Epithelial cell of prostate (primary cell): Measurements from ENCODE around the gene CD244.
"Not testable (repeated sequence)": the region's sequence is repeated elsewhere in the genome, so short reads cannot be mapped to it uniquely, and the experiment has no call there.

ENCODE experiments used
- DNase-seq: peaks from one replicate; pipeline ENCODE4 v3.0.0-alpha.2; 2011; ENCODE audit warnings: low read depth, low spot score
- H3K27ac ChIP-seq: fragments of 450-650 bp; 2 replicates; pipeline ENCODE4 v1.5.1; 2017; ENCODE audit warnings: mild to moderate bottlenecking

CD244 gene

DNA sequence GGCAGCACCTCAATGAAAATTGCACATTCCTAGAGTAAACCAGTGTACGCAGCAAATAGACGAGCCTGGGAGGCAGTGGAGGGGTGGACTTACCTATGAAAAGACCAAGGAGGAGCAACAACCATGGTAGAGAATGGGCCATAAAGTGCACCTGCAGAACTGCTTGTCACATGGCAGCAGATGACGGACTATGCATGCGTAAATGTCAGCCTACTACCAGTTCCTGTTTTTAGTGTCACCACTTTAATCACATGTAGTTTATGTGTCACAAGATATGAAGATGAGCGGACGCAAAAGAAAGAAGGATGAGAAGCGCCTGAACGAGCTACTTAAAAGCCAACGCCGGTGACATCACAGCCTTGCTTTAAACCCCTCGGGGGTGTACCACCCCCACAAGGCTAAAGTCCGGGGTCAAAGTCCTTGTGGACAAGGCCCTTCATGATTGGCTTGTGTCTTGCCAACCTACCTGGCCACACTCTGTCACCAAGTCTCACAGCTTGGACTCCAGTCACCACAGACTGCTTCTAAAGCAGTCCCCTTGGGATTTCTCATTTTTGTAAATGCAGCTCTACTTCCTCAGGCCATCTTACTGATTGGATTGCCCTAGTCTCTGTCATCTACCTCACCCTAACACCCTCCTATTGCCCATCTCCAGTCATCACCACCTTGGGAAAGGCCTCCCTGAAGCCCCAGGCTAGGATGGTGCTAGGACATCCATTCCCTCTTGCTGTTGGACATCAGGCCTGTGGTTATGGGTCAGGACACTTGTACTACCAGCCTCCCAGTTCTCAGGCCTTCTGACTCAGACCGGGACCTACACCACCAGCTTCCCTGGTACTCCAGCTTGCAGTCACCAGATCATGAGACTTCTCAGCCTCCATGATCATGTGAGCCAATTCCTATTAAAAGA lies 72.7 kb downstream of the CD244 start:
- DNase-seq, result no peak

DNA sequence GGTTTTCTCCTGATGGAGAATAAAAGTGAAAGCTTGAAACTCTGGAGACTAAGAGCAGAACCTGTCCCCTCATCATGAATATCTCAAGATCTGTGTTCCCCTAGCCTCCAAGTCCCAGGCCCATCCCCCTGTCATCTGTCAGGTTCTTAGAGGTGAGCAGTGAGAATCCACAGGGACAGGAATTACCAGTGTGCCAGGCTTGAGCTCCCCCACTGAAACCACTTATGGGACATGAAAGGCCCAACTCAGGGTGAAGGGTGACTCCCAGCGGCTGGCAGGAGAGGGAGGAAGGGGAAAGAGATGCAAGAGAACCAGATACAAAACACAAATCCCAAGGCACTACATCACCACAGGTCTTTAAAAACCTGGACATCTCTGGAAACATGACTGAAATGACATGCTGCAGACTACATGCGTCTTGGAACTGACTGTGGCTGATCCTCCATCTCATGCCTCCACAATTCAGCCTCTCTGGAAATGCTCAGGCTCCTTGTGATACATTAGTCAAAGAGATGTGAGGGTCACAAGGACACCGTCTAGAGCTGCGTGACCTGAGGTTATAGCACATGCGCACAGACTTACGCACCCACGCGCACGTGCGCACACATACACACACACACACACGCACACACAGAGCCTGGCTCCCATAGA lies 73.5 kb downstream of the CD244 start:
- no peak overlapping the region for H3K27ac ChIP-seq
- DNase-seq, result no peak

More for the DNA sequence above, 72.7 kb downstream of the CD244 start:
- no peak overlapping the region for H3K27ac ChIP-seq

DNA sequence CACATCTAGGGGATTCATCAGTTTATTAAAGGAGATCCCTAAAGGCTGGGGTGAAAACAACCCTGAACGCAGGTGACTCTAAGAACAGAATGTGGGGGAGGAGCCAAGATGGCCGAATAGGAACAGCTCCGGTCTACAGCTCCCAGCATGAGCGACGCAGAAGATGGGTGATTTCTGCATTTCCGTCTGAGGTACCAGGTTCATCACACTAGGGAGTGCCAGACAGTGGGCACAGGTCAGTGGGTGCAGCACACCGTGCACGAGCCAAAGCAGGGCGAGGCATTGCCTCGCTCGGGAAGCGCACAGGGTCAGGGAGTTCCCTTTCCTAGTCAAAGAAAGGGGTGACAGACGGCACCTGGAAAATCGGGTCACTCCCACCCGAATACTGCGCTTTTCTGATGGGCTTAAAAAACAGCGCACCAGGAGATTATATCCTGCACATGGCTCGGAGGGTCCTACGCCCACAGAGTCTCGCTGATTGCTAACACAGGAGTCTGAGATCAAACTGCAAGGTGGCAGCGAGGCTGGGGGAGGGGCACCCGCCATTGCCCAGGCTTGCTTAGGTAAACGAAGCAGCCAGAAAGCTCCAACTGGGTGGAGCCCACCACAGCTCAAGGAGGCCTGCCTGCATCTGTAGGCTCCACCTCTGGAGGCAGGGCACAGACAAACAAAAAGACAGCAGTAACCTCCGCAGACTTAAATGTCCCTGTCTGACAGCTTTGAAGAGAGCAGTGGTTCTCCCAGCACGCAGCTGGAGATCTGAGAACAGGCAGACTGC lies 79.5 kb downstream of the CD244 start:
- not testable (repeated sequence) for DNase-seq

DNA sequence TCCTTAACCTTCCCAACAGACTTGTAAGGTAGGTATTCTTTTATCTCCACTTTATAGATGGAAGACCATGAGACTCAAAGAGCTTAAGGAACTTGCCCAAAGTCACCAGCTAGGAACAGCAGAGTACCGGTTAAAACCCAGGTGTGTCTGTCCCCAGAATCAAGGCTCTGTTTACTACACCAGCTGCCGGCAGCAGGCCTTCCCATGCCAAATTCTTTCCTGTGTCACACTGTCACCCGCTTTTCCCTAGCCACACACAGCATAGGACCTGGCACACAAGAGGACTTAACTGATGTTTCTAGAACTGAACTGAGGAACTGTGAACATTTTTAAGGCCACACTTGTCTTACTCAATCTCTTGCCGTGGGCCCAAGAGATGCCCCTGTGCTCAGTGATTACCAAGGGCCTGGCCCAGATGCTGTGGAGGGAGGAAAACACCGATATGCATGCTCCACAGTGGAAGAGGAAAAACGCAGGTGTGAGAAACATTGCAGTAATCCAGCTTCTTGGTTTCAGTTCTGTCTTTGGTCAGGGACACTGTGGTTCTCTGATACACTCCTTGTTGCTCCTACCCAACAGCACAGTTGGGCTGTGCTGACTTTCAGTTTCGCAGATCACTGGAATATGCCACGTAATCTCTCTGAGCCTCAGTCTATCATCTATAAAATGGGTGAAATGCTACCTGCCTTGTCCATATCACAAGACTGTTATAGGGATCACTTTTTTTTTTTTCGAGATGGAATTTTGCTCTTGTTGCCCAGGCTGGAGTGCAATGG lies 80.6 kb downstream of the CD244 start:
- DNase-seq, result no peak
- peak overlapping the region; percentile 77 for H3K27ac ChIP-seq

More for the DNA sequence above, 79.5 kb downstream of the CD244 start:
- H3K27ac ChIP-seq, result not testable (repeated sequence)

DNA sequence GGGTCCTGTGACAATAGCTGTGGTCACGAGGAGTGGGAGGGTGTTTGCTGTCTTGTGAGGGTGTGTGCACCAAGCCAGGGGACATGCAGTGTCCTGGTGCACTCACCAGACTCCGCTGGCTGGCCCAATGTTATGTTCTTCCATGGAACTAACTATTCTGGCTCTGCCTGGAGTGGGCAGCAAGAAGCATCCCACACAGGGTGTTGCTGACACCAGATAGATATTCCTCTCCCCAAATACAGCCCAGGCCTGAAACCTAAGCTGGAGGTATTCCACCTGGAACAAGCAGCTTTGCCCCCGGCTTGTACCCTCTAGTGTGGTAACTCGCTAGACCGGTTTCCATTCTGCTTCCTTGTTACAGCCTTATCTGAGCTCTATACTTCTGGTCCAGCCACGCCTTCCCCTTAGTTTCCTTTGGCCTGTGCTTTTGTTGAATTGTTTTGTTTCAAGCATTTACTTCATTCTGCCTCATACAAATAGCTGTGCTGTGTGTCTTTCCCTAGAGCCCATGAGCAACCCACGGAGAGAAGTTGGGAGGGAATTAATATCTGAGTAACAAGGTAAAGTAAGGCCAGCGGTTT lies 81.4 kb downstream of the CD244 start:
- DNase-seq, result no peak
- peak overlapping the region; percentile 77 for H3K27ac ChIP-seq

DNA sequence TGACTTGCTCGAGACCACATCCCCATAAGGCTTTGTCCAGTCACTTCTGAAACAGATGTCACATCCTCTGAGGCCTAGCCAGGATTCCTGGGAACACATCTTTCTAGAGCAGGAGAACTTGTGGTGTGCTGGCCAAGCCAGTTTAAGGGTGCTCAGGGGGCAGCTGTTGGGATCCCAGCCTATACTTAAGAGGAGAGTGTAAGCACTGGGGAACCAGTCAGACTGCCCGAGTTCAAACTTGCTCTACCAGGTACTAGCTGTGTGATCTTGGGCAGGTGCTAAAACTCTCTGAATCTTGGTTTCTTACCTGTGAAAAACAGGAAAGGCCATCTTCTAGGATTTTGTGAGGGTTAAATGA lies 82.3 kb downstream of the CD244 start:
- no peak for DNase-seq
- peak overlapping the region; percentile 77 for H3K27ac ChIP-seq
